Smooth muscle cell (in vitro differentiated cells): ENCODE data around the gene MGAT3. TPM values are rescaled to one million over a fixed set of nuclear protein-coding genes. Genes with fewer than 3 reads are reported as not detected.

ENCODE experiments used
- DNase-seq: peaks from one replicate; lab custom pipeline; 2025; ENCODE audit not compliant: unreplicated experiment; lab: John Stamatoyannopoulos, UW
- H2AFZ ChIP-seq: fragments of 200-600 bp; sonication (generic); 2 replicates; pipeline ENCODE4 v1.6.0; 2016; ENCODE audit warnings: antibody characterized with exemption, low read depth, mild to moderate bottlenecking
- H3F3A ChIP-seq: fragments of 200-600 bp; sonication (generic); 2 replicates; pipeline ENCODE4 v1.6.0; 2017; ENCODE audit warnings: antibody characterized with exemption, low read depth
- H3K27ac ChIP-seq: fragments of 200-600 bp; sonication (generic); 2 replicates; pipeline ENCODE4 v1.5.1; 2016; ENCODE audit warnings: low read depth, mild to moderate bottlenecking
- H3K27me3 ChIP-seq: fragments of 200-600 bp; sonication (generic); 2 replicates; pipeline ENCODE4 v1.6.1; 2016; ENCODE audit warnings: low read depth, mild to moderate bottlenecking
- H3K36me3 ChIP-seq: fragments of 200-600 bp; sonication (generic); 2 replicates; pipeline ENCODE4 v1.5.1; 2016; ENCODE audit warnings: low read depth
- H3K4me1 ChIP-seq: fragments of 200-600 bp; sonication (generic); 2 replicates; pipeline ENCODE4 v1.5.1; 2016; ENCODE audit warnings: low read depth
- H3K4me2 ChIP-seq: fragments of 200-600 bp; sonication (generic); 2 replicates; pipeline ENCODE4 v1.6.0; 2016; ENCODE audit warnings: mild to moderate bottlenecking
- H3K4me3 ChIP-seq: fragments of 200-600 bp; sonication (generic); 2 replicates; pipeline ENCODE4 v1.5.1; 2016; ENCODE audit warnings: mild to moderate bottlenecking
- H3K79me2 ChIP-seq: fragments of 200-600 bp; sonication (generic); 2 replicates; pipeline ENCODE4 v1.6.0; 2016; ENCODE audit warnings: low read depth, mild to moderate bottlenecking
- H3K9ac ChIP-seq: fragments of 200-600 bp; sonication (generic); 2 replicates; pipeline ENCODE4 v1.6.0; 2016; ENCODE audit warnings: low read depth
- H3K9me3 ChIP-seq: fragments of 200-600 bp; sonication (generic); replicated peaks from 2 replicates; pipeline ENCODE4 v1.5.1; 2016; ENCODE audit warnings: low read depth
- H4K20me1 ChIP-seq: fragments of 200-600 bp; sonication (generic); 2 replicates; pipeline ENCODE4 v1.6.0; 2016; ENCODE audit warnings: low read depth
- WGBS: methylation state at CpG from one replicate; pipeline ENCODE4 v1.1.7; 2016; ENCODE audit warnings: low lambda C conversion rate; 5-methylcytosine and 5-hydroxymethylcytosine counted together
- polyA plus RNA-seq: library from polyadenylated mRNA; unstranded; fragments of >200 nt; fragmentation: Nextera tagmentation; extraction: Ambion mirVana; gene quantifications from 2 replicates; pipeline ENCODE4 v1.2.1, GENCODE V29; 2016
- total RNA-seq: library from RNA; depleted of rRNA; stranded (reverse); fragments of >200 nt; gene quantifications from 2 replicates; pipeline ENCODE4 v1.2.3, GENCODE V29; 2014
- TF ChIP-seq, protein P1 (sequence below): fragments of 200-600 bp; sonication (generic); IDR thresholded peaks from 2 replicates; pipeline ENCODE4 v1.5.1; 2017; ENCODE audit warnings: borderline replicate concordance, mild to moderate bottlenecking, antibody characterized with exemption; ENCODE audit not compliant: insufficient read depth, poor library complexity, severe bottlenecking

The MGAT3 gene
- total and polyA plus RNA-seq, 2 experiments from 2014 or later, result 3.9 to 7.8 TPM

DNA sequence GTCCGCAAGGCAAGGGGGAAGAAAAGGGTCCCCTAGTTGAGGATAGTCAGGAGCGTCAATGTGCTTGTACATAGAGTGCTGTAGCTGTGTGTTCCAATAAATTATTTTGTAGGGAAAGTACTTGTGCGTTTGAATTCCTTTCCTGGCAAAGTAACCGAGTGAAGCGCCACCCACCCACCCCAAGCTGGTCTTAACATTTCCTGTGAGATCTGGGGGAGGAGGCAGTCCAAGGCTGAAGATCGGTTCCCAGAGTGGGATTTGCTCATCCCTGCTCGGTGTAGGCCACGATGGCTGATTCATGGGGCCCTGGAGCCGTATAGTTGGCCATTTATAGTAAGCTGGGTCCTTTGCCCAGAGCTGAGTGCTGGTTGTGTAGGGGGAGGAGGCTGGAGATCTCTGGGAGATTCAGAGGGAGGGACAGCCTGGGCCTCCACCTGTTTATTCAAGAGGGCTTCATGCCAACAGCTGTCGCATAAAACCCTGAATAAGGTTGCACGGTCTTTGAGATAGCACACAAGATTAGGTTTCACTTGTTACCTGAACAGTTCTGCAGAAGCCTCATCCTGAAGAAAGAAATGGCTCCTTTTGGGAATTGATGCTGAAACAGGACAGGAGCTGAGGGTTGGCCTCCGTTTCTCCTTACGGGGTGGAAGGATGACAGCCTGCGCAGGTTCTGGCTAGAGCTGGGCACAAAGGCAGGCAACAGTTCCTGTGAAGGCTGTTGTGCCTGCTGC is 65.9 kb downstream of the MGAT3 start:
- Histone ChIP-seq H2AFZ (no peak overlapping the region), H3K4me3 (peak overlapping the region; percentile 95), H3K36me3 (no peaks in the 10 kb centered on the region), H3K27ac (peak overlapping the region; percentile 99), H3K4me1 (peaks cover 22% of the 10 kb centered on the region), H3K27me3 (no peaks in the 10 kb centered on the region), H3K9me3 (no peaks in the 10 kb centered on the region), H3K4me2 (peak overlapping the region; percentile 98), H3F3A (peaks cover 32% of the 10 kb centered on the region), H4K20me1 (peaks cover 72% of the 10 kb centered on the region), H3K9ac (peak overlapping the region; percentile 99), H3K79me2 (peaks cover 29% of the 10 kb centered on the region)
- TF ChIP-seq, protein P1, sequence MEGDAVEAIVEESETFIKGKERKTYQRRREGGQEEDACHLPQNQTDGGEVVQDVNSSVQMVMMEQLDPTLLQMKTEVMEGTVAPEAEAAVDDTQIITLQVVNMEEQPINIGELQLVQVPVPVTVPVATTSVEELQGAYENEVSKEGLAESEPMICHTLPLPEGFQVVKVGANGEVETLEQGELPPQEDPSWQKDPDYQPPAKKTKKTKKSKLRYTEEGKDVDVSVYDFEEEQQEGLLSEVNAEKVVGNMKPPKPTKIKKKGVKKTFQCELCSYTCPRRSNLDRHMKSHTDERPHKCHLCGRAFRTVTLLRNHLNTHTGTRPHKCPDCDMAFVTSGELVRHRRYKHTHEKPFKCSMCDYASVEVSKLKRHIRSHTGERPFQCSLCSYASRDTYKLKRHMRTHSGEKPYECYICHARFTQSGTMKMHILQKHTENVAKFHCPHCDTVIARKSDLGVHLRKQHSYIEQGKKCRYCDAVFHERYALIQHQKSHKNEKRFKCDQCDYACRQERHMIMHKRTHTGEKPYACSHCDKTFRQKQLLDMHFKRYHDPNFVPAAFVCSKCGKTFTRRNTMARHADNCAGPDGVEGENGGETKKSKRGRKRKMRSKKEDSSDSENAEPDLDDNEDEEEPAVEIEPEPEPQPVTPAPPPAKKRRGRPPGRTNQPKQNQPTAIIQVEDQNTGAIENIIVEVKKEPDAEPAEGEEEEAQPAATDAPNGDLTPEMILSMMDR, result no peak
- no peak for DNase-seq
- WGBS, result 41% methylated on average over 14 of the region's 14 CpGs

DNA sequence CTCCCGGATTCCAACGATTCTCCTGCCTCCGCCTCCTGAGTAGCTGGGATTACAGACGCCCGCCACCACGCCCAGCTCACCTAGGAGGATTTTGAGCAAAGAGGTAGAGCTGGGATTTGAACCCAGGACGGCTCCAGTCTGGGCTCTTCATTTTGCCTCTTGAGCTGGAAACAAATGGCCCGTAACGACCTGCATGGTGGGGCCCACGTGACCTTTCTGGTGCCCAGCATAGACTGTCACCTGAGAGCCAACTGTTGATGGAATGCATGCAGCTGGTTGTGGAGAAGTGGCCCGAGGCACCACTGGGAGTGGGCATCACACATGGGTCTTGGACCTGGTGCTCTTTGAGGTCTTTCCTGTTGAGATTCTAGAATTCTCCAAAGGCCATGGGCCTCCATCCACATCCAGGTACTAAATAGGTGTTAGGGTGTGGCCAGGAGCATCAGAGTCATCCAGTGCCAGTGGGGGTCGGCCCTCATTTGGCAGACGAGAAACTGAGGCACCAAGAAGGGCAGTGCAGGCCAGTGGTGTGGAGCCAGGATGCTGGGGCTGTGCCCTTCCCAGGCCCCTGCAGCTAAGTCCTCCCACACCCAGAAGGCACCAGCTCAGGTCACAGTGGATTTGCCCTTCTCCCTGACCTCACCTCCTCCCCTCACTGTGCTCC is 67.4 kb downstream of the MGAT3 start:
- no peak overlapping the region for H2AFZ ChIP-seq
- no peaks in the 10 kb centered on the region for H3K36me3 ChIP-seq
- no peak overlapping the region for H3K4me3 ChIP-seq
- no peak overlapping the region for H3K4me2 ChIP-seq
- H3K79me2 ChIP-seq, result peaks cover 32% of the 10 kb centered on the region
- TF ChIP-seq, protein P1, result no peak
- H3K9me3 ChIP-seq, result no peaks in the 10 kb centered on the region
- H3K4me1 ChIP-seq, result peaks cover 12% of the 10 kb centered on the region
- no peak for DNase-seq
- no peaks in the 10 kb centered on the region for H3K27me3 ChIP-seq
- WGBS, result 92% methylated on average over 13 of the region's 13 CpGs
- H3F3A ChIP-seq, result peaks cover 25% of the 10 kb centered on the region
- no peak overlapping the region for H3K9ac ChIP-seq
- H3K27ac ChIP-seq, result no peak overlapping the region
- peaks cover 86% of the 10 kb centered on the region for H4K20me1 ChIP-seq

DNA sequence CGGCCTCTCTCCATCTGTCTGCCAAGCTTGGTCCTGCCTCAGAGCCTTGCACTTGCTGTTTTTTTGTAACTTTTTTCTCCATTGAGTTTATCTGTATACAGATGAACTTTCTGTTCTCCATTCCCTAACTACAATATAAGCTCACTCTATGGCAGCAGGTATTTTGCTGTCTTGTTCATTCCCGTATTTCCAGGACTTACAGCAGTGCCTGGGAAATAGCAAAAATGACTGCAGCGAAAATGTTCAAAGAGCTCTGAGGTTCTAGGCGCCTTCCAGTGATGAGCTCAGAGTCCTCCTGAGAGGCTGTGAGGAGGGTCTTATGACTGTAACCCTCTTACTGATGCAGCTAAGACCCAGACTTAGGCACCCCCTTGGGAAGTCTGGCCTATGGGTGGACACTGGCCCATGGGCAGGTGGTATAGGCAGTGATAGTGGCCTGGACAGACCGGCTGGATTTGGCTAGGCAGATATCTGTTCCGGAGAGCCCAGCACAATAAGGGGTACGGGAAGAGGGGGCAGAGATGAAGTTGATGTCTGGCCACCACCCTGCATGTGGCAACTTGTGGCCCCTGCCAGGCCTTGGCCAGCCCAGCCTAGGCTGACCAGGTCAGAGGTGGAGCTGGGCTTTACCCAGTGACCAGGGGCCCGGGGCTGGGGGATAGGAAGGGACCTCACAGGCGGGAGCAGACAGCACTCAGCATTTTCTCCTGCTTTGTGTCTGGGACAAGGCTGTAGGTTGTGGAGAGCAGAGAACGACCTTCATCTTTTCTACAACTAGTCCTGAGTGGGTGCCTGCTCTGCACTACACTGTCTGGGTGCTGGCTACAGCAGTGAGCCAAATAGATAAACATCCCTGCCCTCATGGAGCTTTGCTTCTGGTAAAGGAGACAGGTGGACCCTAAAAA is 68.2 kb downstream of the MGAT3 start:
- Histone ChIP-seq H4K20me1 (peaks cover 94% of the 10 kb centered on the region), H3K4me3 (no peak overlapping the region), H3K4me2 (no peak overlapping the region), H3K9ac (no peak overlapping the region), H3K4me1 (peaks cover 12% of the 10 kb centered on the region), H3F3A (peaks cover 25% of the 10 kb centered on the region), H3K27ac (no peak overlapping the region), H2AFZ (no peak overlapping the region), H3K36me3 (no peaks in the 10 kb centered on the region), H3K27me3 (no peaks in the 10 kb centered on the region), H3K9me3 (no peaks in the 10 kb centered on the region), H3K79me2 (peaks cover 38% of the 10 kb centered on the region)
- DNase-seq, result no peak
- TF ChIP-seq, protein P1, result no peak
- 86% methylated on average over 10 of the region's 10 CpGs for WGBS
